CD4-positive, alpha-beta T cell (primary cell): Measurements from ENCODE around the gene SETD3. TPM values are rescaled to one million over a fixed set of nuclear protein-coding genes. Genes with fewer than 3 reads are reported as not detected.

Experiments
- ATAC-seq: fragments of 200-7000 bp; cut with Tn5 transposase; one replicate; pipeline ENCODE4 v1.10.0; 2022; ENCODE audit warnings: mild to moderate bottlenecking; ENCODE audit not compliant: poor library complexity
- CTCF ChIA-PET: fragments of 350-600 bp; sonication (Branson Sonifier 250); formaldehyde crosslinking; loops from one replicate; lab custom pipeline; 2021; ENCODE audit warnings: antibody characterized with exemption, inconsistent platforms; lab: Charles Lee
- POLR2A ChIA-PET: fragments of 350-600 bp; sonication (Branson Sonifier 250); formaldehyde crosslinking; loops from one replicate; lab custom pipeline; 2021; ENCODE audit warnings: antibody characterized with exemption, inconsistent platforms; lab: Charles Lee
- DNase-seq, 14 experiments: peaks; one replicate each; pipeline ENCODE4 v3.0.0-alpha.2; 2013 to 2020; ENCODE audit warnings: mixed read lengths in 2 of 14
- H3K27ac ChIP-seq, 2 donors: one replicate each; pipeline versions ENCODE4 v1.5.1 to v1.7.0; 2013; ENCODE audit warnings: low read length in 2 of 2, low read depth in 1 of 2, mild to moderate bottlenecking in 1 of 2
- H3K27me3 ChIP-seq, 2 experiments: 1 replicate in 1 of 2; 2 replicates in 1 of 2; pipeline versions ENCODE4 v1.6.1 to v1.7.0; 2013; ENCODE audit warnings: low read length in 2 of 2, control low read depth in 1 of 2, mild to moderate bottlenecking in 1 of 2, moderate library complexity in 1 of 2; ENCODE audit not compliant: insufficient read depth in 2 of 2, control insufficient read depth in 1 of 2
- H3K36me3 ChIP-seq: one replicate; pipeline ENCODE4 v1.6.1; 2013; ENCODE audit warnings: low read length, control low read depth; ENCODE audit not compliant: insufficient read depth
- H3K4me1 ChIP-seq: one replicate; pipeline ENCODE4 v1.6.1; 2013; ENCODE audit warnings: low read length, control low read depth; ENCODE audit not compliant: insufficient read depth
- H3K4me3 ChIP-seq: one replicate; pipeline ENCODE4 v1.5.1; 2013; ENCODE audit warnings: mild to moderate bottlenecking, low read length, moderate library complexity
- H3K9me3 ChIP-seq, 2 experiments: 1 replicate in 1 of 2; 2 replicates in 1 of 2; pipeline versions ENCODE4 v1.6.1 to v1.7.0; 2013; ENCODE audit warnings: low read length in 2 of 2, mild to moderate bottlenecking in 2 of 2, control low read depth in 1 of 2, moderate library complexity in 1 of 2; ENCODE audit not compliant: control insufficient read depth in 1 of 2, insufficient read depth in 1 of 2
- H3K27ac Mint-ChIP-seq: one replicate; pipeline ENCODE4 v1.8.0; 2020; ENCODE audit warnings: mixed read lengths
- H3K27me3 Mint-ChIP-seq: one replicate; pipeline ENCODE4 v1.8.0; 2021; ENCODE audit warnings: mixed read lengths
- H3K36me3 Mint-ChIP-seq: one replicate; pipeline ENCODE4 v1.8.0; 2021; ENCODE audit warnings: low read depth, mixed read lengths
- H3K4me1 Mint-ChIP-seq: one replicate; pipeline ENCODE4 v1.8.0; 2021; ENCODE audit warnings: low read depth, mixed read lengths
- H3K4me3 Mint-ChIP-seq: one replicate; pipeline ENCODE4 v1.8.0; 2020; ENCODE audit warnings: mild to moderate bottlenecking, mixed read lengths
- H3K9me3 Mint-ChIP-seq: one replicate; pipeline ENCODE4 v1.8.0; 2020; ENCODE audit warnings: mixed read lengths
- intact Hi-C, 2 experiments: fragments of 100-400 bp; cut with DNase I in 1 of 2; cut with micrococcal nuclease in 1 of 2; formaldehyde crosslinking; loops; one replicate each; pipeline versions ENCODE4 v1.15.1 to v1.9.0; 2023 to 2025; cut with DNase I, micrococcal nuclease
- total RNA-seq, 174 experiments: library from RNA in 2 of 174; stranded (reverse) in 2 of 174; gene quantifications; one replicate each; pipeline ENCODE4 v1.2.3 and lab custom pipeline; 2021 to 2026
- TF ChIP-seq, protein P1 (sequence below): fragments of 200-600 bp; IDR thresholded peaks from one replicate; pipeline ENCODE4 v1.8.0; 2022; ENCODE audit warnings: antibody characterized with exemption, mild to moderate bottlenecking

The SETD3 gene
- total RNA-seq, 2 experiments from 2014 or later = 46.1 to 51.4 TPM

DNA sequence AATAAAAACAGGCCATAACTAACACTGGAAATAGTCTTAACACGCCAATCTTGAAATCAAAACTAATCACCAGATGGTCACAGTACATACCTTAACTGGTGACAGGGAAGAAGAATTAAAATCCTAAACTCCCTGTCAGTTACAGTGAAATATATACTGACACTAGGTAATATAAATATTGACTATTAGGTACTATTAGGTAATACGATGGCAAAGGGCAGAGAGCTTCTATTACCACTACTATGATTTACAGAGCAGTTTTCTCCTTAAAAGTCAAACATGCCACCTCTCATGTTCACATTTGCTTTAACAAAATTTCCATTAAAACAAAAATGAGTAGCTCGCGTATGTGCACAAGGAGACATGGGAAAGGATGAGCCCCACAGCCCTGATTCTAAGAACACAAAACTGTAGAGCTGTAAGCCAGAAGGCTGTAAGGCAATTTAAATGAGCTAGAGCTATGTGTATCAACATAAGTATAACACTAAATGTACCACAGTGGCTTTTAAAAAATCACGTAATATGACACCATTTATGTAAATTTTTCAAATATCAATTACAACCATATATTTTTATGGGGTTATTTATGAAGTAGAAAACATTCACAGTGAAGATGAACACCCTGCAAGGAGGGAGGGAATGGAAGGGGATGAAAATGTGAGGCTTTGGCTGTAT, 19.1 kb downstream of the SETD3 start:
- no peaks in the 10 kb centered on the region for H3K9me3 Mint-ChIP-seq
- H3K4me1 ChIP-seq = no peaks in the 10 kb centered on the region
- no peaks in the 10 kb centered on the region for H3K9me3 ChIP-seq
- TF ChIP-seq, protein P1, sequence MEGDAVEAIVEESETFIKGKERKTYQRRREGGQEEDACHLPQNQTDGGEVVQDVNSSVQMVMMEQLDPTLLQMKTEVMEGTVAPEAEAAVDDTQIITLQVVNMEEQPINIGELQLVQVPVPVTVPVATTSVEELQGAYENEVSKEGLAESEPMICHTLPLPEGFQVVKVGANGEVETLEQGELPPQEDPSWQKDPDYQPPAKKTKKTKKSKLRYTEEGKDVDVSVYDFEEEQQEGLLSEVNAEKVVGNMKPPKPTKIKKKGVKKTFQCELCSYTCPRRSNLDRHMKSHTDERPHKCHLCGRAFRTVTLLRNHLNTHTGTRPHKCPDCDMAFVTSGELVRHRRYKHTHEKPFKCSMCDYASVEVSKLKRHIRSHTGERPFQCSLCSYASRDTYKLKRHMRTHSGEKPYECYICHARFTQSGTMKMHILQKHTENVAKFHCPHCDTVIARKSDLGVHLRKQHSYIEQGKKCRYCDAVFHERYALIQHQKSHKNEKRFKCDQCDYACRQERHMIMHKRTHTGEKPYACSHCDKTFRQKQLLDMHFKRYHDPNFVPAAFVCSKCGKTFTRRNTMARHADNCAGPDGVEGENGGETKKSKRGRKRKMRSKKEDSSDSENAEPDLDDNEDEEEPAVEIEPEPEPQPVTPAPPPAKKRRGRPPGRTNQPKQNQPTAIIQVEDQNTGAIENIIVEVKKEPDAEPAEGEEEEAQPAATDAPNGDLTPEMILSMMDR = no peak
- H3K27me3 ChIP-seq = no peaks in the 10 kb centered on the region
- H3K4me3 Mint-ChIP-seq = no peak overlapping the region
- CTCF ChIA-PET = interaction anchor here (1.3 kb wide), 1 partner anchor 14 kb away, joined by 3 read pairs; no protein-coding TSS in a partner anchor
- no peaks in the 10 kb centered on the region for H3K27me3 Mint-ChIP-seq
- peaks cover 94% of the 10 kb centered on the region for H3K36me3 Mint-ChIP-seq
- DNase-seq (no peak), ATAC-seq (no peak)
- intact Hi-C loops = no loop called here
- H3K4me3 ChIP-seq = no peak overlapping the region
- POLR2A ChIA-PET = interaction anchor here (1.1 kb wide), 1 partner anchor 19 kb away, joined by 3 read pairs; the partner anchor contains the start of genes CCNK and SETD3
- peaks cover 15% of the 10 kb centered on the region for H3K4me1 Mint-ChIP-seq
- H3K36me3 ChIP-seq = peaks cover 83% of the 10 kb centered on the region
- H3K27ac Mint-ChIP-seq = no peak overlapping the region
- H3K27ac ChIP-seq = no peak overlapping the region

DNA sequence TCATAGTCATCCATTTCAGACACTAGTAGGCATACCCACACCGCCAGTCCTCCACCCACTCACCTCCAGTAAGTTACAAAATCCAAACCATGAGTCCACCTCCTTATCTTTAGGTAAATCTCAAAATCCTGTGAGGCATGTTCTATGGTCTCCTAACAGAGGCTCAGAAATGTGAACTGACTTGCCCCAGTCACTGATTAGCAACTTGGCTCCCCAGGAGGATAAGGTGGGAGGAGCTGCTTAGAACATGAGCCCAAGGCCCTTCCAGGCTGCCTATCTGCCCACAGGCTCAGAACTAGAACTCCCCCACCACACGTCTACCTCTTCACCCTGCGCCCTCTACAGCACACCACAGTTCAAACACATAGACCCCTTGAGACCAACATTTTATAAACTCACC, 19.9 kb downstream of the SETD3 start:
- Mint-ChIP-seq H3K27ac (no peak overlapping the region), H3K36me3 (peaks cover 89% of the 10 kb centered on the region)
- intact Hi-C loops = no loop called here

DNA sequence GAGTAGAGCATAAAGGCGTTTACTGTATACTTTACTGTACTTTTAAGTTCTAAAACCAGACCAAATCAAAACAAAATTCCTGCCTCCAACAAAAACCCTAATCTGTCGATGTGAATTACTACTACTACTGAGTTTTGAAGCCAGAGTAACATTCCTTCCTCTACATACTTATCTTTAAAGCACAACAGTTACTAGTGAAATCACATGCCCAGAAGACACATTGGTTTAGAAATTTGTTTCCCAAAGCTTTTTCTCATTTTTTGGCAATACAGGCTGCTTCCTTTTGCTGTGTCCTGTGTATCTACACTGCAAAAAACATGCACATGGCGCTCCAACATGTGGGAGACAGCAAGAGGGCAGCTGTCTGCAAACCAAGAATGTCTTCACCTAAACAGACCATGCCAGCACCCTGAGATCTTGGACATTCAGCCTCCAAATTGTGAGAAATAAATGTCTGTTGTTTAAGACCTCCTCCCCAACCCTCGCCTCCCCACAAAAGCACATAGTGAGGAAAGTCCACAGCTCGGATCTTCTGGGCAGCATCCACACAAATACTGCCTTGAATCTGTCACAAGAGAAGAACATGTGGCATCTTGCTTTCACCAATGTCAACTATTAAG, 21.1 kb downstream of the SETD3 start:
- H3K27ac Mint-ChIP-seq = no peak overlapping the region
- POLR2A ChIA-PET = interaction anchor here (0.8 kb wide), 1 partner anchor 15 kb away, joined by 3 read pairs; no protein-coding TSS in a partner anchor
- H3K36me3 Mint-ChIP-seq = peaks cover 87% of the 10 kb centered on the region
- CTCF ChIA-PET = no interaction called here
- Histone ChIP-seq H3K9me3 (no peaks in the 10 kb centered on the region), H3K4me3 (no peak overlapping the region), H3K36me3 (peaks cover 86% of the 10 kb centered on the region), H3K27me3 (no peaks in the 10 kb centered on the region), H3K4me1 (no peaks in the 10 kb centered on the region), H3K27ac (no peak overlapping the region)
- H3K4me3 Mint-ChIP-seq = no peak overlapping the region
- ATAC-seq (no peak), DNase-seq (no peak)
- intact Hi-C loops = no loop called here
- H3K9me3 Mint-ChIP-seq = no peaks in the 10 kb centered on the region
- no peaks in the 10 kb centered on the region for H3K27me3 Mint-ChIP-seq
- peaks cover 8% of the 10 kb centered on the region for H3K4me1 Mint-ChIP-seq
- TF ChIP-seq, protein P1 = no peak

More for the DNA sequence above, 19.9 kb downstream of the SETD3 start:
- POLR2A ChIA-PET = no interaction called here
- CTCF ChIA-PET = no interaction called here
- Mint-ChIP-seq H3K9me3 (no peaks in the 10 kb centered on the region), H3K4me1 (peaks cover 8% of the 10 kb centered on the region), H3K27me3 (no peaks in the 10 kb centered on the region), H3K4me3 (no peak overlapping the region)
- no peak for ATAC-seq
- H3K4me1 ChIP-seq = no peaks in the 10 kb centered on the region
- H3K4me3 ChIP-seq = no peak overlapping the region
- no peak for DNase-seq
- TF ChIP-seq, protein P1 = no peak
- no peaks in the 10 kb centered on the region for H3K27me3 ChIP-seq
- H3K27ac ChIP-seq = no peak overlapping the region
- peaks cover 85% of the 10 kb centered on the region for H3K36me3 ChIP-seq
- no peaks in the 10 kb centered on the region for H3K9me3 ChIP-seq
